Subcutaneous abdominal adipose tissue (tissue), 5 donors: ENCODE measurements around the gene PBXIP1.

Source experiments
- H3K27ac ChIP-seq: one replicate; pipeline ENCODE4 v1.7.0; 2013; ENCODE audit warnings: low read depth, mild to moderate bottlenecking, inconsistent platforms, low read length, moderate library complexity
- H3K27me3 ChIP-seq, 5 donors: one replicate each; pipeline ENCODE4 v1.7.0; 2013; ENCODE audit warnings: low read length in 5 of 5, inconsistent platforms in 1 of 5; ENCODE audit not compliant: control insufficient read depth in 5 of 5, insufficient read depth in 4 of 5
- H3K36me3 ChIP-seq, 5 donors: one replicate each; pipeline ENCODE4 v1.7.0; 2013; ENCODE audit warnings: low read length in 5 of 5; ENCODE audit not compliant: control insufficient read depth in 5 of 5, insufficient read depth in 5 of 5
- H3K4me1 ChIP-seq, 5 donors: one replicate each; pipeline ENCODE4 v1.7.0; 2013; ENCODE audit warnings: low read length in 5 of 5, mild to moderate bottlenecking in 3 of 5, moderate library complexity in 1 of 5; ENCODE audit not compliant: control insufficient read depth in 5 of 5, insufficient read depth in 5 of 5
- H3K4me3 ChIP-seq, 5 donors: one replicate each; pipeline ENCODE4 v1.7.0; 2013; ENCODE audit warnings: low read length in 5 of 5, low read depth in 1 of 5
- H3K9ac ChIP-seq, 5 donors: one replicate each; pipeline ENCODE4 v1.7.0; 2013; ENCODE audit warnings: low read length in 5 of 5, mild to moderate bottlenecking in 4 of 5, moderate library complexity in 3 of 5
- H3K9me3 ChIP-seq, 5 donors: one replicate each; pipeline ENCODE4 v1.7.0; 2013; ENCODE audit warnings: low read length in 5 of 5; ENCODE audit not compliant: control insufficient read depth in 5 of 5
- donor health status: healthy.
- donor health status: healthy.
- donor health status: healthy.
- donor health status: healthy.
- donor health status: healthy.

The PBXIP1 gene

GRCh38 chr1:154972517-154973343, 16.8 kb upstream of the PBXIP1 start:
- Histone ChIP-seq H3K4me1 (peaks cover 31 to 76% (median 72%) of the 10 kb centered on the region in 5 donors), H3K9me3 (peaks cover 0 to 2% (median 0%) of the 10 kb centered on the region in 5 donors), H3K27ac (peak overlapping the region; percentile 97), H3K4me3 (peak overlapping the region; percentile 60 to 91 (median 82)), H3K36me3 (peaks cover 0 to 15% (median 12%) of the 10 kb centered on the region in 5 donors), H3K9ac (peak overlapping the region; percentile 33 to 96 (median 94)), H3K27me3 (peaks cover 0 to 11% (median 0%) of the 10 kb centered on the region in 5 donors)

- peaks cover 33 to 81% (median 78%) of the 10 kb centered on the region in 5 donors for H3K4me1 ChIP-seq
- H3K9me3 ChIP-seq, result peaks cover 0 to 2% (median 0%) of the 10 kb centered on the region in 5 donors
- peak overlapping the region; percentile 97 for H3K27ac ChIP-seq
- peaks cover 0 to 11% (median 0%) of the 10 kb centered on the region in 5 donors for H3K27me3 ChIP-seq
- H3K36me3 ChIP-seq, result peaks cover 0 to 21% (median 18%) of the 10 kb centered on the region in 5 donors
- H3K9ac ChIP-seq, result peak overlapping the region; percentile 33 to 95 (median 69)
- H3K4me3 ChIP-seq, result peak overlapping the region in 4 of 5 donors; percentile 25 to 60 (median 40)
Observed at GRCh38 chr1:154972213-154972516, 16.3 kb upstream of the PBXIP1 start.

DNA sequence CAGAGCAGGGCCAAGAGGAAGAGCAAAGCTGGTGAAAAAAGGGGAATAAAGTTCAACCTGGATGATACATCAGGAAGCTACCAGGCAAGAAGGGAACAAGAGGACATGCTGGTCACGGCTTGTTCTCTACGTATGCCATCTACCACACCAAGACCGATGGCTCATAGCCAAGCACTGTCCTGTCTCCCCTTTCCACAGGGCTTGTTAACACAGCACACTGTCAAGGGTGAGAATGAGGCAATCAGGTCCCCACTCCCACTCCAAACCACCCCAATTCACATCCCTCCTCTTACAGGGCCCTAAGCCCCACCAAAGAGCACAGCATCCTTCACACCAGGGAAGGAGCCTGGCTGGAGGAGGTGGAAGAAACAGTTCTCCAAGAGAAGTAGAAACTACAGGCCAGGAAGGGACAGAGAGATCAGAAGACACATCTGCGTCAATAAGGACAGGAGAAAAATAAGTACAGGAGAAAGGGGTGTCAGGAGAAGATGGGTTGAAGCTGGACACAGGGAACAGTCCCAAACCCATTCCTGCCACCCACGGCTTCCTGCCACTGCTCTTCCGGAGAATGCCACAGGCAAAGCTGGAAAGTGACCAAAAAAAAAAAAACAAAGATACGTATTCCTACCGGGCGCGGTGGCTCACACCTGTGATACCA, 15.6 kb upstream of the PBXIP1 start:
- H3K9ac ChIP-seq, result peak overlapping the region in 4 of 5 donors; percentile 77 to 94 (median 84)
- peaks cover 0 to 28% (median 25%) of the 10 kb centered on the region in 5 donors for H3K36me3 ChIP-seq
- H3K4me1 ChIP-seq, result peaks cover 33 to 86% (median 74%) of the 10 kb centered on the region in 5 donors
- peak overlapping the region; percentile 97 for H3K27ac ChIP-seq
- H3K27me3 ChIP-seq, result peaks cover 0 to 11% (median 0%) of the 10 kb centered on the region in 5 donors
- H3K9me3 ChIP-seq, result peaks cover 0 to 2% (median 0%) of the 10 kb centered on the region in 5 donors
- H3K4me3 ChIP-seq, result peak overlapping the region; percentile 54 to 69 (median 68)

- H3K9ac ChIP-seq, result peak within 1 kb of the TSS; percentile 77 to 94 (median 81)
- peak within 1 kb of the TSS; percentile 97 for H3K27ac ChIP-seq
- peak within 1 kb of the TSS; percentile 54 to 69 (median 68) for H3K4me3 ChIP-seq
- H3K27me3 ChIP-seq, result peaks cover 0 to 11% (median 0%) of the 10 kb centered on the region in 5 donors
- peaks cover 0 to 35% (median 32%) of the 10 kb centered on the region in 5 donors for H3K36me3 ChIP-seq
- H3K9me3 ChIP-seq, result peaks cover 0 to 2% (median 0%) of the 10 kb centered on the region in 5 donors
- peaks cover 33 to 80% (median 67%) of the 10 kb centered on the region in 5 donors for H3K4me1 ChIP-seq
Observed at GRCh38 chr1:154970631-154971340, 14.9 kb upstream of the PBXIP1 start, which contains the start of gene SHC1. Gene SHC1, minus strand, starts transcription at chr1:154970747. Its CDS starts 221 bp downstream, at chr1:154970526.

- Histone ChIP-seq H3K27me3 (peaks cover 0 to 11% (median 0%) of the 10 kb centered on the region in 5 donors), H3K9ac (peak overlapping the region; percentile 35 to 94 (median 78)), H3K27ac (peak overlapping the region; percentile 97), H3K4me3 (peak overlapping the region; percentile 54 to 69 (median 68)), H3K9me3 (peaks cover 0 to 2% (median 0%) of the 10 kb centered on the region in 5 donors), H3K4me1 (peaks cover 32 to 76% (median 59%) of the 10 kb centered on the region in 5 donors), H3K36me3 (peaks cover 0 to 42% (median 40%) of the 10 kb centered on the region in 5 donors)
Observed at GRCh38 chr1:154969860-154970452, 14.1 kb upstream of the PBXIP1 start.

GRCh38 chr1:154969246-154969645, 13.3 kb upstream of the PBXIP1 start:
- H3K4me1 ChIP-seq, result peaks cover 25 to 76% (median 57%) of the 10 kb centered on the region in 5 donors
- peak overlapping the region; percentile 25 to 94 (median 77) for H3K9ac ChIP-seq
- peaks cover 0 to under 1% (median 0%) of the 10 kb centered on the region in 5 donors for H3K9me3 ChIP-seq
- peak overlapping the region; percentile 97 for H3K27ac ChIP-seq
- H3K27me3 ChIP-seq, result peaks cover 0 to 4% (median 0%) of the 10 kb centered on the region in 5 donors
- H3K36me3 ChIP-seq, result peaks cover 0 to 49% (median 45%) of the 10 kb centered on the region in 5 donors
- peak overlapping the region; percentile 54 to 69 (median 68) for H3K4me3 ChIP-seq

DNA sequence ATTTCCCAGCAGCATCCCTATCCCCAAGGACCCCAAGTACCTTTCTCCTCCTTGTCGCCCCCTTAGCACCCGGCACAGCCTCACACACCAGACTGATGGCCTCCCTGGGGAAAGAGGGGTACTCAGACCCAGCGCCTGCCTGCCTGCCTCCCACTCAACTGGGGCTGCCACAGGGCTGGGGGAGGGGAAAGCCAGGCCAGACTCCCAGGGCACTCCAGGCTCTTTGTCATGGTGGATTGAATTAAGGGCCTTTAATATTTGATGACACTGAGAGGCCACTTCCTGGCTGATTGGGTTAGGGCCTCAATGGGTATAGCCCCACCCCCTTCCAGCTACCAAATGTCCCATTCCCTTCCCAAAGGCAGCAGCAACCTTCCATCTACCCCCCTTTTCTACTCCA, 12.8 kb upstream of the PBXIP1 start:
- peak overlapping the region; percentile 31 to 94 (median 77) for H3K9ac ChIP-seq
- peak overlapping the region in 4 of 5 donors; percentile 62 to 69 (median 68) for H3K4me3 ChIP-seq
- no peaks in the 10 kb centered on the region for H3K27me3 ChIP-seq
- peak overlapping the region; percentile 97 for H3K27ac ChIP-seq
- H3K36me3 ChIP-seq, result peaks cover 0 to 54% (median 48%) of the 10 kb centered on the region in 5 donors
- H3K9me3 ChIP-seq, result no peaks in the 10 kb centered on the region
- H3K4me1 ChIP-seq, result peaks cover 22 to 76% (median 57%) of the 10 kb centered on the region in 5 donors

- H3K27me3 ChIP-seq, result no peaks in the 10 kb centered on the region
- peak overlapping the region; percentile 97 for H3K27ac ChIP-seq
- peaks cover 0 to 63% (median 58%) of the 10 kb centered on the region in 5 donors for H3K36me3 ChIP-seq
Observed at GRCh38 chr1:154967331-154967950, 11.5 kb upstream of the PBXIP1 start.

More at GRCh38 chr1:154967331-154967950, 11.5 kb upstream of the PBXIP1 start:
- Histone ChIP-seq H3K4me1 (peaks cover 16 to 70% (median 55%) of the 10 kb centered on the region in 5 donors), H3K9me3 (no peaks in the 10 kb centered on the region), H3K9ac (peak overlapping the region in 3 of 5 donors; percentile 2 to 44 (median 2)), H3K4me3 (peak overlapping the region in 3 of 5 donors; percentile 4 to 14 (median 5))
